ENCODE data around the gene PGBD4. TPM values are rescaled to one million over a fixed set of nuclear protein-coding genes. Genes with fewer than 3 reads are reported as not detected.
A peak's percentile ranks its signal among the peaks of the same experiment; 100 is the strongest.

Gene PGBD4
- total and polyA plus RNA-seq, 2 experiments from 2014 or later = 0.75 to 1.7 TPM

GRCh38 chr15:34128898-34129297, 27.0 kb downstream of the PGBD4 start:
- H3F3A ChIP-seq (ENCODE audit: insufficient read depth) = peaks cover 8% of the 10 kb centered on the region; the same call in 1 of the 2 replicates
- no peak for TF ChIP-seq EZH2 (IDR thresholded peaks at IDR 0.05; ENCODE audit: insufficient read depth, poor library complexity, severe bottlenecking)
- no peak for TF ChIP-seq EZH2phosphoT487 (IDR thresholded peaks at IDR 0.05; ENCODE audit: insufficient read depth, low read depth)
- in situ Hi-C loops (cut with MboI) = no loop called here
- no peaks in the 10 kb centered on the region for H3K9me2 ChIP-seq (ENCODE audit: insufficient read depth)
- H3K4me3 ChIP-seq = no peak overlapping the region
- H3K36me3 ChIP-seq (ENCODE audit: low read depth) = 0 out of 2 replicates have a peak, but pooled peaks cover 11% of the 10 kb centered on the region
- no peak for DNase-seq
- no peaks in the 10 kb centered on the region for H3K9me3 ChIP-seq (ENCODE audit: low read depth)
- H3K4me1 ChIP-seq (ENCODE audit: insufficient read depth) = no peaks in the 10 kb centered on the region
- 48 to 50% methylated on average over 2 of the region's 2 CpGs for WGBS, 2 experiments (ENCODE audit: low coverage in 1 of 2, low lambda C conversion rate in 2 of 2, missing lambda C conversion rate in 2 of 2)
- no peaks in the 10 kb centered on the region for H4K20me1 ChIP-seq (ENCODE audit: insufficient read depth)
- no peak overlapping the region for H2AFZ ChIP-seq
- H3K9ac ChIP-seq = no peak overlapping the region
- no peaks in the 10 kb centered on the region for H3K27me3 ChIP-seq (replicated peaks; ENCODE audit: insufficient read depth)
- H3K27ac ChIP-seq = no peak overlapping the region
- no peak overlapping the region for H3K4me2 ChIP-seq (ENCODE audit: unreplicated experiment)
- H3K79me2 ChIP-seq (ENCODE audit: insufficient read depth) = no peaks in the 10 kb centered on the region

GRCh38 chr15:34132881-34133280, 31.0 kb downstream of the PGBD4 start:
- no peaks in the 10 kb centered on the region for H3K9me2 ChIP-seq (ENCODE audit: insufficient read depth)
- H3K79me2 ChIP-seq (ENCODE audit: insufficient read depth) = no peaks in the 10 kb centered on the region
- TF ChIP-seq EZH2 (IDR thresholded peaks at IDR 0.05; ENCODE audit: insufficient read depth, poor library complexity, severe bottlenecking) = no peak
- TF ChIP-seq EZH2phosphoT487 (IDR thresholded peaks at IDR 0.05; ENCODE audit: insufficient read depth, low read depth) = no peak
- no peaks in the 10 kb centered on the region for H4K20me1 ChIP-seq (ENCODE audit: insufficient read depth)
- H2AFZ ChIP-seq = no peak overlapping the region
- no peak overlapping the region for H3K27ac ChIP-seq
- in situ Hi-C loops (cut with MboI) = no loop called here
- no peaks in the 10 kb centered on the region for H3F3A ChIP-seq (ENCODE audit: insufficient read depth)
- H3K9me3 ChIP-seq (ENCODE audit: low read depth) = no peaks in the 10 kb centered on the region
- H3K4me1 ChIP-seq (ENCODE audit: insufficient read depth) = no peaks in the 10 kb centered on the region
- WGBS, 2 experiments (ENCODE audit: low coverage in 1 of 2, low lambda C conversion rate in 2 of 2, missing lambda C conversion rate in 2 of 2) = 97 to 100% methylated on average over 1 of the region's 1 CpG
- no peak overlapping the region for H3K9ac ChIP-seq
- H3K4me2 ChIP-seq (ENCODE audit: unreplicated experiment) = no peak overlapping the region
- DNase-seq = no peak
- H3K27me3 ChIP-seq (replicated peaks; ENCODE audit: insufficient read depth) = no peaks in the 10 kb centered on the region
- no peak overlapping the region for H3K4me3 ChIP-seq
- H3K36me3 ChIP-seq (ENCODE audit: low read depth) = 0 out of 2 replicates have a peak, but pooled peaks cover 11% of the 10 kb centered on the region

GRCh38 chr15:34133511-34133910, 31.6 kb downstream of the PGBD4 start:
- H3K4me3 ChIP-seq = no peak overlapping the region
- no peaks in the 10 kb centered on the region for H3K9me2 ChIP-seq (ENCODE audit: insufficient read depth)
- H3K36me3 ChIP-seq (ENCODE audit: low read depth) = 0 out of 2 replicates have a peak, but pooled peaks cover 11% of the 10 kb centered on the region
- no peaks in the 10 kb centered on the region for H3K79me2 ChIP-seq (ENCODE audit: insufficient read depth)
- no peaks in the 10 kb centered on the region for H3K9me3 ChIP-seq (ENCODE audit: low read depth)
- no peak overlapping the region for H3K9ac ChIP-seq
- no peaks in the 10 kb centered on the region for H3F3A ChIP-seq (ENCODE audit: insufficient read depth)
- H3K4me2 ChIP-seq (ENCODE audit: unreplicated experiment) = no peak overlapping the region
- no peaks in the 10 kb centered on the region for H3K4me1 ChIP-seq (ENCODE audit: insufficient read depth)
- no peak overlapping the region for H2AFZ ChIP-seq
- no peaks in the 10 kb centered on the region for H3K27me3 ChIP-seq (replicated peaks; ENCODE audit: insufficient read depth)
- in situ Hi-C loops (cut with MboI) = no loop called here
- no peak for DNase-seq
- WGBS, 2 experiments (ENCODE audit: low coverage in 1 of 2, low lambda C conversion rate in 2 of 2, missing lambda C conversion rate in 2 of 2) = 95 to 100% methylated on average over 1 of the region's 1 CpG
- H4K20me1 ChIP-seq (ENCODE audit: insufficient read depth) = no peaks in the 10 kb centered on the region
- H3K27ac ChIP-seq = no peak overlapping the region
- TF ChIP-seq EZH2 (IDR thresholded peaks at IDR 0.05; ENCODE audit: insufficient read depth, poor library complexity, severe bottlenecking) (no peak), EZH2phosphoT487 (IDR thresholded peaks at IDR 0.05; ENCODE audit: insufficient read depth, low read depth) (no peak)

GRCh38 chr15:34147371-34148140, 45.7 kb downstream of the PGBD4 start:
- H3K27me3 ChIP-seq (replicated peaks; ENCODE audit: insufficient read depth) = no peaks in the 10 kb centered on the region
- no peak overlapping the region for H2AFZ ChIP-seq
- no peak overlapping the region for H3K27ac ChIP-seq
- H3K9me3 ChIP-seq (ENCODE audit: low read depth) = no peaks in the 10 kb centered on the region
- in situ Hi-C loops (cut with MboI) = no loop called here
- peaks cover 54% of the 10 kb centered on the region for H3K36me3 ChIP-seq (ENCODE audit: low read depth)
- H4K20me1 ChIP-seq (ENCODE audit: insufficient read depth) = no peaks in the 10 kb centered on the region
- no peak overlapping the region for H3K4me2 ChIP-seq (ENCODE audit: unreplicated experiment)
- no peaks in the 10 kb centered on the region; the same call in 1 of the 2 replicates for H3K4me1 ChIP-seq (ENCODE audit: insufficient read depth)
- no peaks in the 10 kb centered on the region for H3K79me2 ChIP-seq (ENCODE audit: insufficient read depth)
- 71 to 74% methylated on average over 6 of the region's 6 CpGs for WGBS, 2 experiments (ENCODE audit: low coverage in 1 of 2, low lambda C conversion rate in 2 of 2, missing lambda C conversion rate in 2 of 2)
- no peak for TF ChIP-seq EZH2 (IDR thresholded peaks at IDR 0.05; ENCODE audit: insufficient read depth, poor library complexity, severe bottlenecking)
- TF ChIP-seq EZH2phosphoT487 (IDR thresholded peaks at IDR 0.05; ENCODE audit: insufficient read depth, low read depth) = no peak
- H3F3A ChIP-seq (ENCODE audit: insufficient read depth) = no peaks in the 10 kb centered on the region
- no peak overlapping the region for H3K4me3 ChIP-seq
- no peaks in the 10 kb centered on the region for H3K9me2 ChIP-seq (ENCODE audit: insufficient read depth)
- H3K9ac ChIP-seq = no peak overlapping the region
- peak; percentile 17 for DNase-seq

All from GM23248 (cell line).